Fibroblast of pulmonary artery (primary cell): ENCODE data around the gene TMPRSS9.

Experiments used
- DNase-seq: peaks from one replicate; pipeline ENCODE4 v3.0.0-alpha.2; 2010; ENCODE audit warnings: low read depth
- H3K4me3 ChIP-seq: replicated peaks from 2 replicates; pipeline ENCODE4 v1.5.1; 2011; ENCODE audit warnings: low read depth, mild to moderate bottlenecking, control low read depth, low read length, moderate library complexity
- TF ChIP-seq, protein P1 (sequence below): IDR thresholded peaks from 2 replicates; pipeline ENCODE4 v1.5.1; 2011; ENCODE audit warnings: mild to moderate bottlenecking, control low read depth, low read length, inconsistent platforms; ENCODE audit errors: missing control alignments

TMPRSS9 gene

DNA sequence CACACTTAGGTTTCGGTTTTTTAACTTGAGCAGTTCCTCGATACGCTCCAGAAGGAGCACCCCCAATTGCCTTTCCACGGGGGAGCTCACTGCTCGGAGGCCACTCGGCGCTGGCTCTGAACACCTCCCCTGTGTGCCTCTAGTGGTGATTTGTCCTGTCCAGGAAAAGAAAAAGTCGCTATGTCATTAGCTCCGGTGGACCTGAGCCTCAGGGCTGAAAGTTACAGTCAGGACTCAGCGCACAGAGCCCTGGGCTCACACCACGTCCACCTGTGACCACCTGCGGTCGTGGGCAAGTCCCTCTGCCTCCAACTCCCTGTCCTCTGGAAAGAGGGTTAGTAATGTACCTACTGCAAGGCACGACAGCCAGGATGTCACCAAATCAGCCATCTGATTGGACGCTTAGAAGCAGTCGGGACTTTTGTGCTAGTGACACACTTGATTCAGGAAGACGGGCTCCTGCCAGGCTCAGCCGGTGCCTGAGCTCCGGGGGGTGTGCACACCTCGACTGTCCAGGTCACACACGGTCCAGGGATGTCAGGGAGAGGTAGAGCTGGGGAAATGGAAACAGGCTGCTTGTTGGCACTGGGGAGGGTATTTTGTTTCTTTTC lies 3.9 kb upstream of the TMPRSS9 start:
- H3K4me3 ChIP-seq, result no peak overlapping the region
- DNase-seq, result no peak
- TF ChIP-seq, protein P1, sequence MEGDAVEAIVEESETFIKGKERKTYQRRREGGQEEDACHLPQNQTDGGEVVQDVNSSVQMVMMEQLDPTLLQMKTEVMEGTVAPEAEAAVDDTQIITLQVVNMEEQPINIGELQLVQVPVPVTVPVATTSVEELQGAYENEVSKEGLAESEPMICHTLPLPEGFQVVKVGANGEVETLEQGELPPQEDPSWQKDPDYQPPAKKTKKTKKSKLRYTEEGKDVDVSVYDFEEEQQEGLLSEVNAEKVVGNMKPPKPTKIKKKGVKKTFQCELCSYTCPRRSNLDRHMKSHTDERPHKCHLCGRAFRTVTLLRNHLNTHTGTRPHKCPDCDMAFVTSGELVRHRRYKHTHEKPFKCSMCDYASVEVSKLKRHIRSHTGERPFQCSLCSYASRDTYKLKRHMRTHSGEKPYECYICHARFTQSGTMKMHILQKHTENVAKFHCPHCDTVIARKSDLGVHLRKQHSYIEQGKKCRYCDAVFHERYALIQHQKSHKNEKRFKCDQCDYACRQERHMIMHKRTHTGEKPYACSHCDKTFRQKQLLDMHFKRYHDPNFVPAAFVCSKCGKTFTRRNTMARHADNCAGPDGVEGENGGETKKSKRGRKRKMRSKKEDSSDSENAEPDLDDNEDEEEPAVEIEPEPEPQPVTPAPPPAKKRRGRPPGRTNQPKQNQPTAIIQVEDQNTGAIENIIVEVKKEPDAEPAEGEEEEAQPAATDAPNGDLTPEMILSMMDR, result no peak

DNA sequence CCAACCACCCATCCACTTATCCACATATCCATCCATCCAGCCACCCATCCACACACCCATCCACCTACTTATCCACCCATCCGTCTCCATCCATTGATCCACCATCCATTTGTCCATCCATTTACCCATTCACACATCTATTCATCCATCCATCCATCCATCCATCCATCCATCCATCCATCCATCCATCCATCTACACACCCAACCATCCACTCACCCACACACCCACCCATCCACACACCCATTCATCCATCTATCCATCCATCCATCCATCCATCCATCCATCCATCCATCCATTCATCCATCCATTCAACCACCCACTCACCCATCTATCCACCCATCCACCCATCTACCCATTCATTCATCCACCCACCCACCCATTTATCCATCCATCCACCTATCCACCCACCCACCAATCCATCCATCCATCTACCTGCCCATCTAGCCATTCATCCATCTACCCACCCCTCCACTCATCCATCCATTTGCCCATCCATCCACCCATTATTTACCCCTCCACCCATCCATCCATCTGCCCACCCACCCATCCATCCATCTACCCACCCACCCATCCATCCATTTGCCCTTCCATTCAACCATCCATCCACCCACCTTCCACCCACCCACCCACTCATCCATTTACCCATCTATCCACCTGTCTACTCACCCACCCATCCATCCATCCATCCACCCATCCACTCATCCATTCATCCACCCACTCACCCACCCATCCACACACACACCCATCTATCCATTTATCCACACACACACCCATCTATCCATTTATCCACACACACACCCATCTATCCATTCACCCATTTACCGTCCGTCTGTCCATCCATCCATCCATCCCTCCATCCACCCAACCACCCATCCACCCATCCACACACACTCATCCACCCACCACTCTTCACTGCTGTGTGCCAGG lies 2.5 kb upstream of the TMPRSS9 start:
- TF ChIP-seq, protein P1, result no peak
- H3K4me3 ChIP-seq, result no peak overlapping the region
- DNase-seq, result no peak

DNA sequence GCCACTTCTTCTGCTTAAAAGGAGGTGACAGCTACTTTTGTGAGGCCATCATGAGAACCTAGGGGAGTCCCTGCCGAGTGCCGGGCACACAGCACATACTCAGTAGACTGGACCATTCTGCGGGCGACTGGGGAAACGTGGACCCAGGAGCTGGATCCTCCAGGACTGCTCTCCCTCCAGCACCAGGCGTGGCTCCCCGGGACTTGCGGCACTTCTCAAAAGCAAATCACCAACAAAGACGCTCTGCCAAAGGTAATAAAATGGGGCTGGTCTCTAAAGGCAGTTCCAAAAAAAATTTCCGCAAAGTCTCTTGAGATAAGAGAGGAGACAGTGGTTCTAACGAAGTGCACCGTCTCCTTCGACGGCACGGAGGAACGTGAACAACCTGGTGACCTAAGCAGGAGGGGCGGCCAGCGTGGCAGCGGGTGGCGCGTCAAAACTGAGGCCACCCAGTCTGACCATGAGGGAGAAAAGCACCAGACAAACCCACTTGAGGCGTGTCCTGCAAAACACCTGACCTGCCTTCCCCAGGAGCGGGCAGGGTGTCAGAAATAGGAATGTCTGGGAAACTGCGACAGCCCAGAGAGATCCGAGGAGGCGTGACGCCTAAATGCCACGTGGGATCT lies 1.4 kb upstream of the TMPRSS9 start:
- H3K4me3 ChIP-seq, result no peak overlapping the region
- DNase-seq, result no peak
- TF ChIP-seq, protein P1, result no peak

DNA sequence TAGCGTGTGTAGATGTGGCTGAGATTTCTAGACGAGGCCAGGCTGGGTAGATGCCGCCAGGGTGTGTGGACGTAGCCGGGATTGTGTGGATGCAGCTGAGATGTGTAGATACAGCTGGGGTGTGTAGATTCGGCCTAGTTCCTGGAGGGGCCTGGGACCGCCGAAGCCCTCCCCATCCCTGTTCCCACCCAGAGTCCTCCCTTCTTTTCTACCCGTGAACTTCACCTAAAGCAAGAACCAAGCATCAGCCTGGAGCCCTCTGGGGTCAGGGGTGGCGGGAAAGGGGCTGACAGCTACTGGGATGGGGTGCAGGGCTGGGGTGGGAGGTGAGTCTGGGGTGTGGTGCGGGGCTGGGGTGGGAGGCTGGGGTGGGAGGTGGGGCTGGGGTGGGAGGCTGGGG lies 768 bp downstream of the TMPRSS9 start:
- TF ChIP-seq, protein P1, result no peak
- DNase-seq, result no peak
- H3K4me3 ChIP-seq, result no peak overlapping the region

DNA sequence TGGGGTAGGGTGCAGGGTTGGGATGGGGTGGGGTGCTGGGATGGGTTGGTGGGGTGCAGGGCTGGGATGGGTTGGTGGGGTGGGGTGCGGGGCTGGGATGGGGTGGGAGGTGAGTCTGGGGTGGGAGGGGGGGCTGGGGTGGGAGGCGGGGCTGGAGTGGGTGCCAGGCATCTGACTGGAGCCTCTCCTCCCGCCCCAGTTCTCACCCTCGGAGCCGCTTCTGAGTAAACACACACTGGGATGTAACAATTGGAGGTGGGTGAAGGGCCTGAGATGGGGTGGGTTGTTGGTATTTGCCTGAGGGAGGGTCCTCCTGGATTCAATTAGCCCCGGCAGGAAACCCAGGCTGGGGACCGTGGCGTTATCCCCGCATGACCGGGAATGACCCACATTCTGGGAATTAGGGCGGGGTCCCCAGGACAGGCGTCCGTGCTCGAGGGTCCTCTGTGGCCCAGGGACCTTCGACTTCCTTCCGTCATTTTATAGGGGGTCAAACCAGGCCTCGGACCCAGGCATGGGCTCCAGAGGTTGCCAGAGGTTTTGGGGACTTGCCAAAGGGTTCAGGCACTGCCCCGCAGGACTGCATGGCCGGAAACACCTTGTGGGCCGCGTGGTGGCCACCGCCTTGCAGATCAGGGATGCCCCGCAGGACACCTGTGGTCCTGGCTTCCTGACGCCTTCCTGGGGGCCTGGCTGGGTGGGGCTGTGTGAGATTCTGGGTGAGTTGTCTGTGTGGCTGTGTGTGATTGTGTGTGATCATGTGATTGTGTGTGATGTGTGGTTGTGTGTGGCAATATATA lies 1.4 kb downstream of the TMPRSS9 start:
- TF ChIP-seq, protein P1, result no peak
- DNase-seq, result no peak
- no peak overlapping the region for H3K4me3 ChIP-seq
